Kidney glomerular epithelial cell (primary cell): Measurements from ENCODE around the gene COA1.
"Not testable (repeated sequence)": the region's sequence is repeated elsewhere in the genome, so short reads cannot be mapped to it uniquely, and the experiment has no call there.

Experiments used
- DNase-seq: peaks from one replicate; lab custom pipeline; 2025; lab: John Stamatoyannopoulos, UW

COA1 gene

GRCh38 chr7:43687866-43688265 lies 41.5 kb downstream of the COA1 start:
- DNase-seq, result not testable (repeated sequence)

GRCh38 chr7:43686991-43687390 lies 42.3 kb downstream of the COA1 start:
- DNase-seq, result no peak

GRCh38 chr7:43680736-43681135 lies 48.6 kb downstream of the COA1 start:
- DNase-seq, result no peak

- no peak for DNase-seq
Observed at GRCh38 chr7:43679210-43680068, 49.9 kb downstream of the COA1 start.

- DNase-seq, result no peak
Observed at GRCh38 chr7:43678315-43678714, 51.0 kb downstream of the COA1 start.

- no peak for DNase-seq
Observed at GRCh38 chr7:43677864-43678263, 51.5 kb downstream of the COA1 start.

GRCh38 chr7:43674559-43675436 lies 54.5 kb downstream of the COA1 start:
- DNase-seq, result peak; percentile 83

- peak; percentile 14 for DNase-seq
Observed at GRCh38 chr7:43673243-43673976, 55.9 kb downstream of the COA1 start.

GRCh38 chr7:43671521-43671920 lies 57.8 kb downstream of the COA1 start:
- no peak for DNase-seq

- DNase-seq, result peak; percentile 79
Observed at GRCh38 chr7:43669286-43670081, 59.8 kb downstream of the COA1 start.

- DNase-seq, result no peak
Observed at GRCh38 chr7:43668035-43668434, 61.3 kb downstream of the COA1 start.

GRCh38 chr7:43666938-43667337 lies 62.4 kb downstream of the COA1 start:
- DNase-seq, result no peak

- DNase-seq, result no peak
Observed at GRCh38 chr7:43664681-43665080, 64.6 kb downstream of the COA1 start.

- DNase-seq, result no peak
Observed at GRCh38 chr7:43660141-43660540, 69.2 kb downstream of the COA1 start.

- no peak for DNase-seq
Observed at GRCh38 chr7:43659549-43659896, 69.8 kb downstream of the COA1 start.

GRCh38 chr7:43658718-43659548 lies 70.4 kb downstream of the COA1 start:
- DNase-seq, result peak; percentile 93

- DNase-seq, result no peak
Observed at GRCh38 chr7:43656997-43657396, 72.3 kb downstream of the COA1 start.

- DNase-seq, result no peak
Observed at GRCh38 chr7:43655584-43655983, 73.7 kb downstream of the COA1 start.

GRCh38 chr7:43653891-43654504 lies 75.3 kb downstream of the COA1 start:
- no peak for DNase-seq

GRCh38 chr7:43653466-43653865 lies 75.9 kb downstream of the COA1 start:
- no peak for DNase-seq
